ENCODE results near the gene EYS. TPM values are rescaled to one million over a fixed set of nuclear protein-coding genes. Genes with fewer than 3 reads are reported as not detected.
"Not testable (repeated sequence)": the region's sequence is repeated elsewhere in the genome, so short reads cannot be mapped to it uniquely, and the experiment has no call there.

Gene EYS
- total RNA-seq, 1 donor from 2014 or later = 0.69 TPM

- DNase-seq = no peak
Measured at GRCh38 chr6:63872233-63872632, 1834.8 kb downstream of the EYS start.

- DNase-seq = no peak
Measured at GRCh38 chr6:63868351-63868750, 1838.7 kb downstream of the EYS start.

GRCh38 chr6:63864671-63865318 is 1842.2 kb downstream of the EYS start:
- no peak for DNase-seq

GRCh38 chr6:63864061-63864460 is 1843.0 kb downstream of the EYS start:
- DNase-seq = no peak

GRCh38 chr6:63862486-63863198 is 1844.4 kb downstream of the EYS start:
- no peak for DNase-seq

- no peak for DNase-seq
Measured at GRCh38 chr6:63859528-63859927, 1847.5 kb downstream of the EYS start.

- no peak for DNase-seq
Measured at GRCh38 chr6:63858691-63859090, 1848.3 kb downstream of the EYS start.

- no peak for DNase-seq
Measured at GRCh38 chr6:63856271-63856670, 1850.8 kb downstream of the EYS start.

- no peak for DNase-seq
Measured at GRCh38 chr6:63844287-63844686, 1862.7 kb downstream of the EYS start.

GRCh38 chr6:63839485-63839884 is 1867.5 kb downstream of the EYS start:
- DNase-seq = no peak

- not testable (repeated sequence) for DNase-seq
Measured at GRCh38 chr6:63828678-63829077, 1878.3 kb downstream of the EYS start.

- no peak for DNase-seq
Measured at GRCh38 chr6:63824722-63825121, 1882.3 kb downstream of the EYS start.

GRCh38 chr6:63821442-63821841 is 1885.6 kb downstream of the EYS start:
- no peak for DNase-seq

GRCh38 chr6:63819831-63820230 is 1887.2 kb downstream of the EYS start:
- DNase-seq = no peak

GRCh38 chr6:63817492-63818050 is 1889.5 kb downstream of the EYS start:
- DNase-seq = no peak

GRCh38 chr6:63816982-63817436 is 1890.0 kb downstream of the EYS start:
- DNase-seq = no peak

- no peak for DNase-seq
Measured at GRCh38 chr6:63816401-63816981, 1890.5 kb downstream of the EYS start.

- DNase-seq = no peak
Measured at GRCh38 chr6:63814459-63814858, 1892.6 kb downstream of the EYS start.

- DNase-seq = no peak
Measured at GRCh38 chr6:63813566-63814120, 1893.4 kb downstream of the EYS start.

GRCh38 chr6:63808576-63808975 is 1898.5 kb downstream of the EYS start:
- no peak for DNase-seq

- no peak for DNase-seq
Measured at GRCh38 chr6:63807056-63807455, 1900.0 kb downstream of the EYS start.

GRCh38 chr6:63806573-63806913 is 1900.5 kb downstream of the EYS start:
- no peak for DNase-seq
